Stimulated activated CD8-positive, alpha-beta memory T cell treated with anti-CD3 and anti-CD28 coated beads, Interleukin-12 subunit alpha, Interleukin-12 subunit beta, amount 100 ng/mL, for 1 hour (primary cell): Measurements from ENCODE around the gene GABBR1.

Experiments used
- DNase-seq: peaks from one replicate; pipeline ENCODE4 v3.0.0-alpha.2; 2020; ENCODE audit warnings: low read depth

Gene GABBR1

GRCh38 chr6:29527126-29527525 is 105.9 kb downstream of the GABBR1 start:
- no peak for DNase-seq

GRCh38 chr6:29525311-29525639 is 107.7 kb downstream of the GABBR1 start:
- DNase-seq: no peak

- no peak for DNase-seq
Measured at GRCh38 chr6:29524444-29525310, 108.3 kb downstream of the GABBR1 start.

- no peak for DNase-seq
Measured at GRCh38 chr6:29524044-29524443, 108.9 kb downstream of the GABBR1 start.

GRCh38 chr6:29522227-29522626 is 110.8 kb downstream of the GABBR1 start:
- no peak for DNase-seq

- no peak for DNase-seq
Measured at GRCh38 chr6:29521006-29521680, 111.8 kb downstream of the GABBR1 start.

GRCh38 chr6:29520232-29520631 is 112.8 kb downstream of the GABBR1 start:
- no peak for DNase-seq

- DNase-seq: no peak
Measured at GRCh38 chr6:29519291-29520010, 113.5 kb downstream of the GABBR1 start.

- DNase-seq: no peak
Measured at GRCh38 chr6:29517728-29518440, 115.1 kb downstream of the GABBR1 start.

- no peak for DNase-seq
Measured at GRCh38 chr6:29517245-29517644, 115.7 kb downstream of the GABBR1 start.

- peak; percentile 2 for DNase-seq
Measured at GRCh38 chr6:29516108-29516507, 116.9 kb downstream of the GABBR1 start.

GRCh38 chr6:29510746-29511300 is 122.2 kb downstream of the GABBR1 start:
- DNase-seq: no peak

- no peak for DNase-seq
Measured at GRCh38 chr6:29510202-29510601, 122.8 kb downstream of the GABBR1 start.
